GM18873 (cell line): ENCODE measurements around the gene RNF19B.

Experiments
- ATAC-seq: cut with Tn5 transposase; IDR thresholded peaks from one replicate; pipeline ENCODE4 v1.9.1; 2021; ENCODE audit warnings: mild to moderate bottlenecking, moderate library complexity, moderate number of reproducible peaks; ENCODE audit not compliant: unreplicated experiment, low FRiP score

Gene RNF19B

DNA sequence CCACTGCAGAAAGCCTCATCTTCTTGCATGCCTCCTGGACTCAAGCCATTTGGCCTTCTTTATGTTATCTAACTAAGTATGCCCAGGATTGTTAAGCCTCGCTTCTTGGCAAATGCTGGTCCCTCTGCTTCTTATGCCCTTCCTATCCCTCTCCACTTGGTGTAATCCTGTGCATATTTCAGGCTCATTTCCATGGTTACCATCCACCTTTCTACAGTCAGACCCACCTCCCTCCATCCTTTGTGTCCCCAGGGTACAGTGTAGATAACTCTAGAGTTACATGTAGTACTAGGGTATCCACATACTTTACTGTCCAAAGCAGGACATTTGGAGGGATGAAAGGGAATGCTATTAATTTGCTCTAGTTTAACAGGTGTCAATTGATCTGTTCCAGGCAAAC is 6.5 kb upstream of the RNF19B start:
- ATAC-seq = no peak

DNA sequence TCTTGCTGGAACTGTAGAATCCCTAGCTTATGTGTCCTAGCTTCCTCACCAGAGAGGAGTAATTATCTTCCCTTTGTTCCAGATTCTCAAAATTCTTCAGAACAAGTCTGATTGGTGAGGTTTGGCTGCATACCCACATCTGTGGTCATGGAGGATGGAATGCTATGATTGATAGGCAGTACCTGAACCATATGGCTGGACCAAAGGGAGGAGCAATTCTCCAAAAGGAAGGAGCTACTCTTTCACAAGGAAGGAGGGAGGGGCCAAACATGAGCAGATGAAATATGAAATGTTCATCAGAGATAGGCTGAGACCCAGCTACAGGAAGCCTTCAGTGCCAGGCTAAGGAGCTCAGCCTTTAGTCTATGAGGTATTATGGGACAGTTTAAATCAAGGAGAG is 5.0 kb upstream of the RNF19B start:
- ATAC-seq = no peak

DNA sequence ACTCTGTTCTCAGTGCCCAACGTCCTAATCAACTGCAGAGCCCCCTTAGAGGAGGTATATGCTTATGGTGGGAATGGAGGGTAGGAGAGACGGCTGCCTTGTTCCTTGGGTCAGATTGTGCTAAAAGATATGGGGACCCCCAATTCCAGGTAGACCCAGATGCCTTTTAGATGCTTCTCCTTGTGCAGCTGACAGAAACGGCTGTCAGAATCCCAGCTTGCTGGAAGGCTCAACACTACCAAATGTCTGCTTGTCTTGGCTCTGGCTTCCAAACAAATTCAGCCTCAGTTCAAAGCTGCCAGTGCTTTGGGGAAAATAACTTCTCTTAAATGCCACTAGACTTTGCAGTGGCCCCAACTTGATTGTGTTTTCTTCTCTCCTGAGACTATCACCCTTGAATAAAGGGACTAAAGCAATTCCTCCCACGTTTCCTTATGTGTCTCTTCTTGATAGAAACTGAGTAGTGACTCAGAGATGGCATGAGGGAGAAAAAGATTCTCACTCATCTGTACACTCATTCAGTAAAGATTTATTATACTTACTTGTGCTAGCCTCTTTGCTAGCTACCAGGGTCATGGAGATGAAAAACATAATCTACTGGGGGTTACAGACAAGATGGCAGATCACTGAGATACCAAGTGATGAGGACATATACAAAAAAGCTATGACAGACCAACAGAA is 3.4 kb upstream of the RNF19B start:
- ATAC-seq = no peak

- ATAC-seq = no peak
These were observed 2.3 kb upstream of the RNF19B start for GRCh38 chr1:32966900-32967299.

DNA sequence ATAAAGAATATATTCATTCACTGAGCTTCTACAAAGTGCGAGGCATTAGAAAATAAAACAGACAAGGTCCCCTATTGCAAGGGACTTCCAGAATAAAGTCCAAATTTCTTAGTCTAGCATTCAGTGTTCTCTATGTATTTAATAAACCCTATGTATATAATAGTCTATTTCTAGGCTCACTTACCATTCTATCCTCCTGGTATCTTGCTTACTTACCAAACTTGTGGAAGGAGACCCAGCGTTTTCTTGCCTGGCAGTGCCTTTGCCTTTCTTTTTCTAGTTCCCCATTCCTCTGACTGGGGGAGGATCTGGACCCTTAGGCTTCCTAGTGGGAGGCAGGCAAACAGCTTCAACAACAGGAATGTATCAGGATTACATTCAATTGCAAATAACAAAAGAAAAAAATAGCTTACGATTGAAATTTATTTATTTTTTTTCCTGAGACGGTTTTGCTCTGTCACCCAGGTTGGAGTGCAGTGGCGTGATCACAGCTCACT is 690 bp upstream of the RNF19B start:
- no peak for ATAC-seq

GRCh38 chr1:32963746-32964460 is 706 bp downstream of the RNF19B start:
- ATAC-seq = no peak

DNA sequence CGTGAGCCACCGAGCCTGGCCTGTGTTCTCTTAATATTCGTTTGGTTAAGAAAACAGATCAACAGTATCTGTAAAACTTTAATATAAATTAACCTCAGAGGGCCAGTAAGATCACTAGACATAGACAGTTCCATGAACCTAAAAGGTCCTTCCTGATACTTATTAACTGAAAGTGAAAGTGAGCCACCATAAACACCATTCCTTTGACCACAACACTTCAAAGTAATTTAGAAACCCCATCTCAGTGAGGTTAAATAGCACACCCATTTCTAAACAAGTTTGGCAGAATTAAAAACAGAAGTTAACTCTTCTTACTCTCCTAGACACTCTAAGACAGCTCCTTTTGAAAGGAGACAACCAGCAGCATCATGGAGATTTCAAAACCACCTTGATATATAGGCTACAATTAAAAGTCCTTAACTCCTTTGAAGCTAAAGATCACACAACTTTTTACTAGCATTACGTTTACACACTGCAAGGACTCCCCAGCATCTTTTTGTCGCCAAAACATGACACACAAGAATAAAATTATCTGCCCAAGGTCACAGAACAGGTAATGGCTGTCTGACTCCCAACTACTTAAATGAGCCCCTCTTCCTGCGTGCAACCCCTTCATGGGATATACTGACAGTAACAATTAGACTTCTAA is 2.2 kb downstream of the RNF19B start:
- no peak for ATAC-seq

DNA sequence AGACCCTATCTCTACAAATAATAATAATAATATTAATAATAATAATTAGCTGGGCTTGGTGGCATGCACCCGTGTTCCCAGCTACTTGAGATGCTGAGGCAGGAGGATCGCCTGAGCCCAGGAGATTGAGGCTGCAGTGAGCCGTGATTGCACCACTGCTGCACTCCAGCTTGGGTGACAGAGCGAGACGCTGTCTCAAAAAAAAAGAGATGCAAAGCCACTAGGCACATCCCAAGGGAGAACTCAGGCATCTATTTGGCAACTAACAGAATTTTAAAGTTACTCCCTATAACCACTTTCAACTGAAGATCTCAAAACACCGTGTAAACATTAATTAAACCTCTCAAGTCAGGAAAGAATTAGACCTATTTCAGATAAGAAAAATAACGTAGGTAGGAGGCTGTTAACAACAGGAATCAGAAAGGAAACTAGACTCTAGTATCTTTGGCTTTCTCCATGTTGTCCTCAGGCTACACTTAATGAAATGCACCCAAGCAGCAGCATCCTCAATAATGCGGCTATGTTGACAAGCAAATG is 3.7 kb downstream of the RNF19B start:
- no peak for ATAC-seq

DNA sequence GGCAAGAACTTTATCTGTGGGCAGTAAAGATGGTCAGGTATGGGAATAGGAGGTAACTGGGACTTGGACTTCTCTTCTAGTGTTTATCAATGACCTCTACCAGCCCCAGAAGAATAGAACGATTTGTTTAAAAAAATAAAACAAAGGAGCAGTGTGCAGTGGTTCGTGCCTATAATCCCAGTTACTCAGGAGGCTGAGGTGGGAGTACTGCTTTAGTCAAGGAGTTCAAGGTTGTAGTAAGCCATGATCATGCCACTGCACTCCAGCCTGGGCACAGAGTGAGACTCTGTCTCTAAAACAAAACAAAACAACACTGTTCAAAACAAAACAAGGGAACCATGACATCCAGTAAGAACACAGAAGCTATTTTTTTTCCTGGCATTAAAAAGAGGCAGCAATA is 4.3 kb downstream of the RNF19B start:
- no peak for ATAC-seq

DNA sequence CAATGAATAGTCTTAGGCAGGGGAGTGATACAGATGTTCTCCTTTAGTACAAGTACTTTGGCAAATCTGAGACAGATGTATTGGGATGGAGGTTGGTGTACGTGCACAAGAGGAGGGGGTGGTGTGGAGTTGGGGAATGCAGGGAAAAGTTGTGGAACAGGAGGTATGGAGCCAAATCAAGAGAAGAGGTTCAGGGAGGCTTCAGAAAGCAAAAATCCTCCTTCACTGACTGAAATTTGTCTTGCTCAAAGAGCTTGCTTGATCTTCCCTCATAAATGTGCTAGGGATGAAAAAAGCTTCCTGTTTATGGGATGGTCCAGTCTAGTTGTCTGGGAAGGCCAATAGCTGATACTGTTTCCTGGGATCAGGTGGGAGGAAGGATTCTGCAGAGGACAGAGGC is 5.8 kb downstream of the RNF19B start:
- ATAC-seq = no peak

DNA sequence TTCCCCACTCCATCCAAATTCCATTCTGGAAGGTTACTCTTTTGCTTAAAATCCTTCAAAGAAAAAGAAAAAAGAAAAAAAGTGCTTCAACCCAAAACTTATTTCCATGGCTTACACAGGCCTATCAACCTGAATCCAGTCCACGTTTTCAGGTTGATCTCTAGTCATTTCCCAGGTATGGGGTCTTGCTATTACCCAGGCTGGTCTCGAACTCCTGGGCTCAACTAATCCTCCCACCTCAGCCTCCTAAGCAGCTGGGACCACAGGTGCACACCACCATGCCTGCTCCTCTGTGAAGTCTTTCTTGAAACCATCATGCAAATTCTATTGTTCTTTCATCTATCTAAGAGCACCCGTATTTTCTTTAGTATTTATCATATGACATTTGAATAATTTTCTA is 7.6 kb downstream of the RNF19B start:
- ATAC-seq = no peak

DNA sequence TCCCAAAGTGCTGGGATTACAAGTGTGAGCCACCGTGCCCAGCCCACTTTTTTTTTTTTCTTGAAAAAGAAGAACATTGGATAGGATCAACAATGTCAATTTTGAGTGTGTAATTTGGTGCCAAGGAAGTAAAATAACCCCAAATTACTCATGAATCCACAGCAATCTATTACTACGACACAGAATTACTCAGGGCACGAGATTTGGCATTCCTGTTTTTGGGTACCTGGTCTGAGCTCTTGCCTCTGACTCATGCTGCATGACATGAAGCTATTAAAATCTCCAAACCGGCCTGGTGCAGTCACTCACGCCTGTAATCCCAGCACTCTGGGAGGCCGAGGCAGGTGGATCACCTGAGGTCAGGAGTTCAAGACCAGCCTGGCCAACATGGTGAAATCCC is 10.4 kb downstream of the RNF19B start:
- ATAC-seq = no peak

GRCh38 chr1:32953495-32953894 is 11.1 kb downstream of the RNF19B start:
- no peak for ATAC-seq

- ATAC-seq = no peak
These were observed 15.1 kb downstream of the RNF19B start for GRCh38 chr1:32949519-32949918.

DNA sequence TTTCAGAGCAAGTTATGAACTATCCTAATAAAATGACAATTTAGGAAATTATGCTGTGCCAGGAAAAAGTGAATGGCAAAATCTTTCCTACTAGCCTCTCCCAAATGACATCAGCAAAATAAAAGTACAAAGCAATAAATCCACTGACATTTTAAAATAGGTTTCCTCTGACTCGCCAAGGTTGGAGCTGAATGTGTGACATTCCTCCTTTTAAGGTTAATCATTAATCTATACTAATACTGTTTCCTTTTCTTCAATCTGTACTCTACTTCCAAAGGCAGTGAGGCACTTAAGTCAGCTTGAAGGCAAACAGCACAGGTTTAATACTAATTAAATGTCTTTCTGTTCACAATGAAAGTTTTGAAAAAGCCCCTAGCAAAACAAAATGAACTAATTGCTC is 15.7 kb downstream of the RNF19B start:
- ATAC-seq = no peak

DNA sequence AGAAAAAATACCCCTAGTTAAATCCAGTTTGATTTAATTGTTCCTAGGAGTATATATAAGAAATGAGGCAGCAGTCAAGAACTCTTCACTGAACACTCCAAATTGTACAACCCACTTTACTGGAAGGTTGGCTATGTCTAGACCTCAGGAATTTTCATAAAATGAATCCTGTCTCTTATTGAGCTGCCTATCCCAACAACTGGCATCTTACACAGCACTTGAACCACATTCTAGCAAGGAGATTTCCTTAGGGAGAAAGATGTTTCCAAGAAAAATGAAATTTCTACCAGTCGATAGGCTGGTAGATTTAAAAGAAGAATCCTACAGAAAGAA is 16.3 kb downstream of the RNF19B start:
- ATAC-seq = no peak

- no peak for ATAC-seq
These were observed 16.8 kb downstream of the RNF19B start for GRCh38 chr1:32947669-32948389.

DNA sequence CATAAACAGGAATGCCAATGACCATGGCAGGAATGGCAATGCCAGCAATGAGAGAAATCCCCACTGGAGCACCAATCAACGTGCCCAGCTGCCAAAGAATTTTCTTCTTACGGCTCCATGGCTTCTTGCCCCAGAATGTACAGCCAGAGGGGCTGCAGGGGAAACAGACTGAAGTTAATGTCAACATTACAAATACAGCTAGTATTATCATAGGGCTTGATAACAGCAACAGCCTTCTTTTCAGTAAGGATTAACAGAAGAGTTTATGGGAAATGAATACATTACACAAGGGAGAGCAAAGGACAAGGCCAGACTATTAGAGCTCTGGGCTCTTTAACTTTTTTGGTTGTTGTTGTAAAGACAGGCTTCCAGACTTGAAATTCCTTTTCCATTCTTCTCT is 18.2 kb downstream of the RNF19B start:
- ATAC-seq = no peak

GRCh38 chr1:32944180-32944579 is 20.4 kb downstream of the RNF19B start:
- ATAC-seq = no peak

GRCh38 chr1:32939655-32940371 is 24.8 kb downstream of the RNF19B start:
- no peak for ATAC-seq
